Measurements from ENCODE around the gene RFX4.

Gene RFX4

GRCh38 chr12:106804668-106805067, 221.9 kb downstream of the RFX4 start:
- no peak for DNase-seq (ENCODE audit: low read depth)
